ENCODE results near the gene KCTD20. TPM values are rescaled to one million over a fixed set of nuclear protein-coding genes. Genes with fewer than 3 reads are reported as not detected.

The KCTD20 gene
- total and polyA plus RNA-seq, 9 of the 15 experiments (the other 6 are each of a cell fraction or from before 2014, with no cell fraction given), result 28.9 to 160 (median 70.6) TPM

DNA sequence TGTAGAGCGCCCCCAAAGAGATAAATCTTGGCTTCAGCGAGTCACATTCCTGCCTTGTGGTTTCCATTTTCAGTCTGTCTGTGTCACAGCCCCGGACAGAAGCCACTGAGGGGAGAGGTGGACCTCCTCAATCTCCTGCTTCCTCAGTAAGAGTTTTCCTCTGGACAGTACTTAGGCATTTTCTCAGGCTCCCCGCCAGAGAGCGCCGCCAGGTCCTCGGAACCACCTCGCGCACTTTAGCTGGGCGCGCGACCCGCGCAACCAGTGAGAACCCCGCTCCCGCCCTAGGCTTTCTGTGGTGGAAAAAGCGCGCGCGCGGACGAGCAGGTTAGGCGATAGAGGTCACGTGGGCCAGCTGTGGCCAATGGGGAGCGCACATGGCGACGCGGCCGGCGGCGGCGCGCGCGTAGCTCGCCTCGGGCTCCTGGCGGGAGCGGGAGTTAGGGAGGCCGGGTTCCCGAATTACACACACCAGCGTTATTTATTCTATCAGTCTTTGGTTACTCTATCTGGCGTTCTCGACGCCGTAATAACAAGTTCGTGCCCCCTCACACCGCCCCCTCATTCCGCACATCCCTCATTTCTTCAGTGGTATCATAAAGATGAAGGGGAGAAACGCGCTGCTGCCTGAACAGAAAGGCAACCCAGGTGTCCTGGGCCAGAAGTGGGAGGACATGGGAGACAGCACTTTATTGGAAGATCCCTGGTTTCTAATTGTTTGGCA is 19.5 kb upstream of the KCTD20 start (continued):
- TF ChIP-seq ZC3H8 (IDR thresholded peaks at IDR 0.05), result no peak
- no peak for TF ChIP-seq ILF3 (IDR thresholded peaks at IDR 0.05; ENCODE audit: borderline replicate concordance)
- no peak for TF ChIP-seq PHTF2 (CRISPR knock-in tag; IDR thresholded peaks at IDR 0.05)
- peak in 1 of 3 experiments; percentile 67 for TF ChIP-seq YY1 (IDR thresholded peaks at IDR 0.05; ENCODE audit: borderline replicate concordance in 1 of 3, control insufficient read depth in 1 of 3, extremely low read depth in 1 of 3, insufficient read depth in 3 of 3, insufficient read length in 1 of 3, insufficient replicate concordance in 2 of 3, low read depth in 1 of 3, low read length in 2 of 3)
- peak; percentile 77 for TF ChIP-seq ZNF583 (CRISPR knock-in tag; IDR thresholded peaks at IDR 0.05)
- TF ChIP-seq CSDE1 (IDR thresholded peaks at IDR 0.05), result no peak
- TF ChIP-seq, protein P1, sequence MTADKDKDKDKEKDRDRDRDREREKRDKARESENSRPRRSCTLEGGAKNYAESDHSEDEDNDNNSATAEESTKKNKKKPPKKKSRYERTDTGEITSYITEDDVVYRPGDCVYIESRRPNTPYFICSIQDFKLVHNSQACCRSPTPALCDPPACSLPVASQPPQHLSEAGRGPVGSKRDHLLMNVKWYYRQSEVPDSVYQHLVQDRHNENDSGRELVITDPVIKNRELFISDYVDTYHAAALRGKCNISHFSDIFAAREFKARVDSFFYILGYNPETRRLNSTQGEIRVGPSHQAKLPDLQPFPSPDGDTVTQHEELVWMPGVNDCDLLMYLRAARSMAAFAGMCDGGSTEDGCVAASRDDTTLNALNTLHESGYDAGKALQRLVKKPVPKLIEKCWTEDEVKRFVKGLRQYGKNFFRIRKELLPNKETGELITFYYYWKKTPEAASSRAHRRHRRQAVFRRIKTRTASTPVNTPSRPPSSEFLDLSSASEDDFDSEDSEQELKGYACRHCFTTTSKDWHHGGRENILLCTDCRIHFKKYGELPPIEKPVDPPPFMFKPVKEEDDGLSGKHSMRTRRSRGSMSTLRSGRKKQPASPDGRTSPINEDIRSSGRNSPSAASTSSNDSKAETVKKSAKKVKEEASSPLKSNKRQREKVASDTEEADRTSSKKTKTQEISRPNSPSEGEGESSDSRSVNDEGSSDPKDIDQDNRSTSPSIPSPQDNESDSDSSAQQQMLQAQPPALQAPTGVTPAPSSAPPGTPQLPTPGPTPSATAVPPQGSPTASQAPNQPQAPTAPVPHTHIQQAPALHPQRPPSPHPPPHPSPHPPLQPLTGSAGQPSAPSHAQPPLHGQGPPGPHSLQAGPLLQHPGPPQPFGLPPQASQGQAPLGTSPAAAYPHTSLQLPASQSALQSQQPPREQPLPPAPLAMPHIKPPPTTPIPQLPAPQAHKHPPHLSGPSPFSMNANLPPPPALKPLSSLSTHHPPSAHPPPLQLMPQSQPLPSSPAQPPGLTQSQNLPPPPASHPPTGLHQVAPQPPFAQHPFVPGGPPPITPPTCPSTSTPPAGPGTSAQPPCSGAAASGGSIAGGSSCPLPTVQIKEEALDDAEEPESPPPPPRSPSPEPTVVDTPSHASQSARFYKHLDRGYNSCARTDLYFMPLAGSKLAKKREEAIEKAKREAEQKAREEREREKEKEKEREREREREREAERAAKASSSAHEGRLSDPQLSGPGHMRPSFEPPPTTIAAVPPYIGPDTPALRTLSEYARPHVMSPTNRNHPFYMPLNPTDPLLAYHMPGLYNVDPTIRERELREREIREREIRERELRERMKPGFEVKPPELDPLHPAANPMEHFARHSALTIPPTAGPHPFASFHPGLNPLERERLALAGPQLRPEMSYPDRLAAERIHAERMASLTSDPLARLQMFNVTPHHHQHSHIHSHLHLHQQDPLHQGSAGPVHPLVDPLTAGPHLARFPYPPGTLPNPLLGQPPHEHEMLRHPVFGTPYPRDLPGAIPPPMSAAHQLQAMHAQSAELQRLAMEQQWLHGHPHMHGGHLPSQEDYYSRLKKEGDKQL (CRISPR knock-in tag; IDR thresholded peaks at IDR 0.05; ENCODE audit: borderline replicate concordance), result no peak
- TF ChIP-seq, protein P2, sequence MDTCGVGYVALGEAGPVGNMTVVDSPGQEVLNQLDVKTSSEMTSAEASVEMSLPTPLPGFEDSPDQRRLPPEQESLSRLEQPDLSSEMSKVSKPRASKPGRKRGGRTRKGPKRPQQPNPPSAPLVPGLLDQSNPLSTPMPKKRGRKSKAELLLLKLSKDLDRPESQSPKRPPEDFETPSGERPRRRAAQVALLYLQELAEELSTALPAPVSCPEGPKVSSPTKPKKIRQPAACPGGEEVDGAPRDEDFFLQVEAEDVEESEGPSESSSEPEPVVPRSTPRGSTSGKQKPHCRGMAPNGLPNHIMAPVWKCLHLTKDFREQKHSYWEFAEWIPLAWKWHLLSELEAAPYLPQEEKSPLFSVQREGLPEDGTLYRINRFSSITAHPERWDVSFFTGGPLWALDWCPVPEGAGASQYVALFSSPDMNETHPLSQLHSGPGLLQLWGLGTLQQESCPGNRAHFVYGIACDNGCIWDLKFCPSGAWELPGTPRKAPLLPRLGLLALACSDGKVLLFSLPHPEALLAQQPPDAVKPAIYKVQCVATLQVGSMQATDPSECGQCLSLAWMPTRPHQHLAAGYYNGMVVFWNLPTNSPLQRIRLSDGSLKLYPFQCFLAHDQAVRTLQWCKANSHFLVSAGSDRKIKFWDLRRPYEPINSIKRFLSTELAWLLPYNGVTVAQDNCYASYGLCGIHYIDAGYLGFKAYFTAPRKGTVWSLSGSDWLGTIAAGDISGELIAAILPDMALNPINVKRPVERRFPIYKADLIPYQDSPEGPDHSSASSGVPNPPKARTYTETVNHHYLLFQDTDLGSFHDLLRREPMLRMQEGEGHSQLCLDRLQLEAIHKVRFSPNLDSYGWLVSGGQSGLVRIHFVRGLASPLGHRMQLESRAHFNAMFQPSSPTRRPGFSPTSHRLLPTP (IDR thresholded peaks at IDR 0.05; ENCODE audit: borderline replicate concordance, extremely low read depth, insufficient read length), result no peak
- TF ChIP-seq, protein P3, sequence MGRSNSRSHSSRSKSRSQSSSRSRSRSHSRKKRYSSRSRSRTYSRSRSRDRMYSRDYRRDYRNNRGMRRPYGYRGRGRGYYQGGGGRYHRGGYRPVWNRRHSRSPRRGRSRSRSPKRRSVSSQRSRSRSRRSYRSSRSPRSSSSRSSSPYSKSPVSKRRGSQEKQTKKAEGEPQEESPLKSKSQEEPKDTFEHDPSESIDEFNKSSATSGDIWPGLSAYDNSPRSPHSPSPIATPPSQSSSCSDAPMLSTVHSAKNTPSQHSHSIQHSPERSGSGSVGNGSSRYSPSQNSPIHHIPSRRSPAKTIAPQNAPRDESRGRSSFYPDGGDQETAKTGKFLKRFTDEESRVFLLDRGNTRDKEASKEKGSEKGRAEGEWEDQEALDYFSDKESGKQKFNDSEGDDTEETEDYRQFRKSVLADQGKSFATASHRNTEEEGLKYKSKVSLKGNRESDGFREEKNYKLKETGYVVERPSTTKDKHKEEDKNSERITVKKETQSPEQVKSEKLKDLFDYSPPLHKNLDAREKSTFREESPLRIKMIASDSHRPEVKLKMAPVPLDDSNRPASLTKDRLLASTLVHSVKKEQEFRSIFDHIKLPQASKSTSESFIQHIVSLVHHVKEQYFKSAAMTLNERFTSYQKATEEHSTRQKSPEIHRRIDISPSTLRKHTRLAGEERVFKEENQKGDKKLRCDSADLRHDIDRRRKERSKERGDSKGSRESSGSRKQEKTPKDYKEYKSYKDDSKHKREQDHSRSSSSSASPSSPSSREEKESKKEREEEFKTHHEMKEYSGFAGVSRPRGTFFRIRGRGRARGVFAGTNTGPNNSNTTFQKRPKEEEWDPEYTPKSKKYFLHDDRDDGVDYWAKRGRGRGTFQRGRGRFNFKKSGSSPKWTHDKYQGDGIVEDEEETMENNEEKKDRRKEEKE (IDR thresholded peaks at IDR 0.05; ENCODE audit: borderline replicate concordance in 1 of 2, control insufficient read depth in 1 of 2, low read depth in 2 of 2, low read length in 1 of 2), result 0 out of 4 replicates have a peak, but pooled peaks of 1 of the 2 experiments have one; percentile 64
- TF ChIP-seq, protein P4, sequence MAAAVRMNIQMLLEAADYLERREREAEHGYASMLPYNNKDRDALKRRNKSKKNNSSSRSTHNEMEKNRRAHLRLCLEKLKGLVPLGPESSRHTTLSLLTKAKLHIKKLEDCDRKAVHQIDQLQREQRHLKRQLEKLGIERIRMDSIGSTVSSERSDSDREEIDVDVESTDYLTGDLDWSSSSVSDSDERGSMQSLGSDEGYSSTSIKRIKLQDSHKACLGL (CRISPR knock-in tag; IDR thresholded peaks at IDR 0.05; ENCODE audit: borderline replicate concordance, poor library complexity, severe bottlenecking), result no peak
- no peak for TF ChIP-seq ZNF699 (CRISPR knock-in tag; IDR thresholded peaks at IDR 0.05; ENCODE audit: insufficient replicate concordance)
